Activated T-cell treated with anti-CD3 and anti-CD28 coated beads for 4 hours (primary cell): ENCODE data around the gene STPG3.

Experiments
- DNase-seq: peaks from one replicate; pipeline ENCODE4 v3.0.0-alpha.2; 2020

Gene STPG3

GRCh38 chr9:137222190-137223077, 28.7 kb upstream of the STPG3 start, which contains the start of gene RNF208:
Gene RNF208, minus strand, starts transcription at chr9:137222240. Its CDS starts 1,028 bp downstream, at chr9:137221212.
- no peak for DNase-seq

GRCh38 chr9:137223078-137223970, 27.8 kb upstream of the STPG3 start:
- peak; percentile 99 for DNase-seq

- no peak for DNase-seq
Observed at GRCh38 chr9:137224830-137225694, 26.0 kb upstream of the STPG3 start, which contains the start of gene CYSRT1. Gene CYSRT1, plus strand, starts transcription at chr9:137225174. Its CDS starts 448 bp downstream, at chr9:137225622.

GRCh38 chr9:137225699-137226331, 25.3 kb upstream of the STPG3 start:
- DNase-seq: no peak

GRCh38 chr9:137226338-137227053, 24.6 kb upstream of the STPG3 start:
- DNase-seq: no peak

GRCh38 chr9:137227054-137227852, 23.8 kb upstream of the STPG3 start, which contains the start of gene RNF224:
Gene RNF224, plus strand, starts transcription at chr9:137227502. Its CDS starts 834 bp downstream, at chr9:137228336.
- peak; percentile 76 for DNase-seq

GRCh38 chr9:137227853-137228505, 23.1 kb upstream of the STPG3 start:
- DNase-seq: no peak

- DNase-seq: no peak
Observed at GRCh38 chr9:137228506-137228967, 22.5 kb upstream of the STPG3 start.

- no peak for DNase-seq
Observed at GRCh38 chr9:137228968-137229896, 21.9 kb upstream of the STPG3 start.

- no peak for DNase-seq
Observed at GRCh38 chr9:137229903-137230704, 21.0 kb upstream of the STPG3 start.

GRCh38 chr9:137230705-137231371, 20.2 kb upstream of the STPG3 start, which contains the start of gene SLC34A3:
Gene SLC34A3, plus strand, starts transcription at chr9:137230901. Its CDS starts 802 bp downstream, at chr9:137231703.
- DNase-seq: no peak

GRCh38 chr9:137231372-137232039, 19.6 kb upstream of the STPG3 start:
- no peak for DNase-seq

GRCh38 chr9:137232101-137232500, 19.0 kb upstream of the STPG3 start:
- DNase-seq: no peak

GRCh38 chr9:137232510-137232909, 18.6 kb upstream of the STPG3 start:
- no peak for DNase-seq

GRCh38 chr9:137233143-137233980, 17.7 kb upstream of the STPG3 start:
- DNase-seq: no peak
